GM13977 (cell line): Measurements from ENCODE around the gene AMPH.
"Not testable (repeated sequence)": the region's sequence is repeated elsewhere in the genome, so short reads cannot be mapped to it uniquely, and the experiment has no call there.

ENCODE experiments used
- DNase-seq: peaks from one replicate; pipeline ENCODE4 v3.0.0; 2012; ENCODE audit warnings: low spot score
- CTCF ChIP-seq: IDR thresholded peaks from 2 replicates; pipeline ENCODE4 v1.5.1; 2012; ENCODE audit warnings: mild to moderate bottlenecking, control low read depth; ENCODE audit not compliant: insufficient read depth; ENCODE audit errors: extremely low read depth, missing control alignments
- in situ Hi-C: fragments of 300-500 bp; cut with MboI; formaldehyde crosslinking; loops from one replicate; pipeline ENCODE4 v1.12.0; 2022; ENCODE audit warnings: low sequenced_read_pairs, low pct_unique_long_range_greater_than_20kb, mixed read lengths, inconsistent platforms; ENCODE audit not compliant: unreplicated experiment

AMPH gene

GRCh38 chr7:38373155-38373554 is 258.0 kb downstream of the AMPH start:
- no peak for DNase-seq
- in situ Hi-C loops = no loop called here
- TF ChIP-seq CTCF = no peak

- no peak for TF ChIP-seq CTCF
- in situ Hi-C loops = no loop called here
- DNase-seq = no peak
Observed at GRCh38 chr7:38372290-38372689, 258.9 kb downstream of the AMPH start.

GRCh38 chr7:38369816-38370493 is 261.2 kb downstream of the AMPH start:
- DNase-seq = peak; percentile 47
- TF ChIP-seq CTCF = peak; percentile 82
- in situ Hi-C loops = no loop called here

GRCh38 chr7:38368191-38368605 is 263.0 kb downstream of the AMPH start:
- DNase-seq = peak; percentile 62
- in situ Hi-C loops = no loop called here
- peak; percentile 89 for TF ChIP-seq CTCF

- TF ChIP-seq CTCF = no peak
- no peak for DNase-seq
- in situ Hi-C loops = no loop called here
Observed at GRCh38 chr7:38367301-38367890, 263.8 kb downstream of the AMPH start.

- DNase-seq, in situ Hi-C loops: not testable (repeated sequence)
- peak; percentile 78 for TF ChIP-seq CTCF
Observed at GRCh38 chr7:38363379-38363778, 267.8 kb downstream of the AMPH start.

- in situ Hi-C loops, DNase-seq: not testable (repeated sequence)
Observed at GRCh38 chr7:38362611-38363237, 268.4 kb downstream of the AMPH start.
